Measurements from ENCODE around the gene MEIS2.

MEIS2 gene

DNA sequence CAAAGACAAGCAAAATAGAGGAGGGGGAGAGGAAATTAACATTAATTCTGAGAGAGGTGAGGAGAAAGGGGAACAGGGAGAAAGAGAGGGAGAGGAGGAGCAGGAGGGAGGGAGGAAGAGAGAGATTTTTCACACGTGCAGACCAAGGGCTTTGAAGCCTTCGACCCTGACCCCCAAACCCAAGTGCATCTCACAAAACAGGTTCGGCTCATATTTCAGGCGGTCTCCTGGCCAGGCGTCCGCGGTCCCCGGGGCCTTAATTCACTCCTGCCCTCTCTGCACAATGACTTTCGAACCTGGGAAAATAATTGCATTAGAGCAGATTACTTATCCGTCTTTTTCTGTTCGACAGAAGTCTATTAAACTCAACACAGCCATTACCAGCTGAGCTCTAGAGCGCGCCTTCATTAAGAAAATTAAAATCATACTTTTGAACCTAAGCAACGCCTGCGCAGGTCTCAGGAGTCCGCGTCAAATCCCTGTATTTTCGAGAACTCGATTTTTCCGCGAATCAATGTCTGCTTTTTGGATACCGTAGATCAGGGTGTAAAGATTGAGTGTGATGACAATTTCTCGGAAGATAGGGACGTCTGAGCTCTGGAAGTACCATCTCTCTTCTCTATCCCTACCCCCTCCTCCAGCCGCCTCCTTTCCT lies 220.7 kb downstream of the MEIS2 start:
- DNase-seq (ENCODE audit: low spot score) = no peak

DNA sequence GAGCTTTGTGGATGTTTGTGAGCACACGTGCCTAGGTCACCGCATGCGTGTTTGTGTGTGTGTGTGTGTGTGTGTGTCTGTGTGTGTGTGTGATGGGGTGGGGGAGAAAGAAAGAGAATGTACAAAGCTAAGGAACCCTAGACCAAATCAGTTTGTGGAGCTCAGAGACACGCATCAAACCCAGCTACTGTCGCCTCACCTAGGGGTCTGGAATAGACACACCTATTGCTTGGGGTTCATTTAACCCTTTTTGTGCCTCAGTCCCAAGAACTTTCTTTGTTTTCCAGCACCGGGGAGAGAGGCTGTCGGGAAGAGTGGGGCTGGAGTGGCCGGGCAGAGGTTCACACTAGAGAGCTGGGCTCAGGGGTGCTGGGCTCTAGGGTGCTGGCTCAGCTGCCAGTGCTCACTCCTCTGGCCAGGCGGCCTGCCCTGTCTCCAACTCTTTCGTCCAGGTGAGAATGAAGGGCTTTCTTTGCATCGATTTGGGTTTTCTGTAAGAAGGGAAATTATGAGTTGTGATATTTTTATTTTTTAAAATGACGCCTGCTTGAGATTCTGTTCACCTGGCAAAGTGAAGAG lies 221.6 kb downstream of the MEIS2 start:
- no peak for DNase-seq (ENCODE audit: low spot score)

DNA sequence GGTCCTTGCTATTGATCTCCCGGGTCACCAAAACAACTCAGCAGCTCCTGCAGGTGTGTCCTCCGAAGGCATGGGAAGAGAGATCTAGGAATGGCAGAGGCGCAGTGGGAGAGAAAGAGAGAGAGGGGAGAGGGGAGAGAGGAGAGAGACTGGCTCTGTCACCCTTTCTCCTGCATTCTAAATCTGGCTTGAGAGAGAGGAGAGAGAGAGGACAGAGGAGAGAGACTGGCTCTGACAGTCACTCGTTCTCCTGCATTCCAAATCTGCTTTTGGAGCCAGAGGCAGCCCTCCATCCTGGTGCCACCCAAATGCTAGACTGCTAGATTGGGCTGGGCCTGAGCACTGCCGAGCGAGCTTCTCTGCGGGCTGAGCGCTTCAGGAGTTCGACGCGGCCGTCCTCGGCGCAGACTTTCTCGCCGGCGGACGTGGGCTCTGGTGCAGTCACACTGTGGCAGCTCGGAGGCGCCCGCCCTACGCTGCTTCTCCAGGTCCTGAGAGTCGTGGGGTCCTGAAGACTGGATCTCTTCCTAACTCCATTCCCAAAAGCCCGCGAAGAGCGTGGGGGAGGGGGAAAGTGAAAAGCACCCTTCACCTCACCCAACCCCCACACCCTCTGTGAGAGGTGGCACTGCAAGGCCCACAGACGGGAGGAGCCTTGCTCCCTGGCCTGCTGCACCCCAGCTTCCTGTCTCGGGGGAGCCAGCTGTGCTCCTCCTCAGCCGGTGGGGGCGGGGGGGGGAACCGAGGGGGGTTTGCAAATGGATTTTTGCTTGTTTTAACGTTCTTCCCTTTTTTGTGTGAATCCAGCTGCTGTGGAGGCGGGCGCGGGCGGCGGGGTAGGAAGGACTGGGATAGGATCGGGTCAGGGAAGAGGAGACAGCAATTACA lies 222.3 kb downstream of the MEIS2 start:
- no peak for DNase-seq (ENCODE audit: low spot score)

DNA sequence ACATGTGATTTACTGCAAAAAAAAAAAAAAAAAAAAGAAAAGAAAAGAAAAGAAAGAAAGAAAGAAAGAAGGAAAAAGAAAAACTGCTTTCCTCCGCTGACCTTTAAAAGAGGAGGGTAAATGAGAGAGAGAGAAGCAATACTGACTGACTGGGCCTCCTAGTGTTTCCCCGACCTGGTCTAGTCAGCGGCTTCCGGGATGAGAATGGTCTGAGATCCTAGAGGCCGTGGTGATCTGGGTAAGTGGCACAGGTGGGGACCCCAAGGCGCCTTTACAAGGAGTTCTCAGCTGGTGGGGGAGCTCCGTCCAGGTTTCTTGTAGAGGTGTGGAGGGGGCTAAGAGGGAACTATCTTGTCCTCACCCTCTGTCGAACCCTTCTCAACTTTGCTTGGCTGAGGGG lies 223.1 kb downstream of the MEIS2 start:
- no peak for DNase-seq (ENCODE audit: low spot score)

DNA sequence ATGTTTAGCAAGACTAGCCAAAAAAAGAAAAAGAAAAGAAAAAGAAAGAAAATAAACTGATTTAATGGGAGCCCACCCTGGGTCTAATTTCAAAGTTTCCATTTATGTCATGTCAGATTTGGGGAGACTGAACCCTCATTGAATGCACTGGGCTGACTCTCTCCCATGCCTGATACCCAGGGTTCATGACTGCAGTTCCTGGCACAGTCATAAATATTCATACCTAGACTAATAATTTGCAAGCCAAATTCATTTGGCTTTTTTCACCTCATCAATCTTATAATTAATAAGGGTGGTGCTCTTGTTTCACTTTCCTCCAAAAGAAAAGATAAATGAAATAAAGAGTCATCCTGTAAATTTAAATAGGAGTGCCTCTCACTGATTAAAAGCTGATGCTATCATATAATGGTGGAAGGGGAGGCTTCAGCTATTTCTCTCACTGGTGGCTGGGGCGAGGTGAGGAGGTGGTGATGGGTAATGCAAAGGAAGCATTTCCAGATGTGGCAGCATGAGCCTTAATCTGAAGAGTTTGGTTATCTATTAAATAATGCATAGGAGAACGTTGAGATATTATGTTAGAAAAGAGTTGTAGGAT lies 224.5 kb downstream of the MEIS2 start:
- no peak for DNase-seq (ENCODE audit: low spot score)

DNA sequence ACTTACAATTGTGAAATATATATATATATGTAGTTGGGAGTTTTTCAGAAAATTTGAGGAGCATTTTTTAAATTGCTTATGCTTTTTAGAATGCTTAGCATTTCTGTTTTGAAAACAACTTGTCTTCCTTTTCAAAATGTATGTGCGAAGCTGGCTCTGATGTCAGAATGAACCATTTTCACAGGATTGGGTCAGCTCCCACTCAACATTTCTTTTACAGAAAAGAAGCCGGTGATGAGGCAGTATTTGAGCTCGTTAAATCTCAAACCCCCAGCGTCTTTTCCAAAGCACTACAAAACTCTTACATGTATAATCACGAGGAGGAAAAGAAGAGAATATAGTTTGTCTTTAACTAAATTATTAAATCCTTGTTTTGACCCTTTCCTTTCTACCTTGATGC lies 225.4 kb downstream of the MEIS2 start:
- no peak for DNase-seq (ENCODE audit: low spot score)

DNA sequence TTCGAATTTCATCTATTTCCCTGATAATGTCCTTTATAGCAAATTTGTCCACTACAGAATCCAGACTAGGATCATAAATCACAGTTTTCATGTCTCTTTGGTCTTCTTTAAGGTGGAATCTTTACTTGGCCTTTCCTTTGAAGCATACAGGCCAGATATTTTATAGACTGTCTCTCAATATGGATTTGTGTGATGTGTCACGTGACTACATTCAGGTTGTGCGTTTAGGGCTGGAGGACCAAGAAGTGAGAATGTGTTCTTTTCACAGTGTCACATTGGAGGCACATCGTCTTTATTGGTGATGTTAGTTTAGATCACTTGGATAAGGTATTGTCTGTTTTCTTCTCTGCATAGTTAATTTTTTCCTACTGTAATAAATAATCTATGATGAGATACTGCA lies 232.9 kb downstream of the MEIS2 start:
- no peak for DNase-seq (ENCODE audit: low spot score)

DNA sequence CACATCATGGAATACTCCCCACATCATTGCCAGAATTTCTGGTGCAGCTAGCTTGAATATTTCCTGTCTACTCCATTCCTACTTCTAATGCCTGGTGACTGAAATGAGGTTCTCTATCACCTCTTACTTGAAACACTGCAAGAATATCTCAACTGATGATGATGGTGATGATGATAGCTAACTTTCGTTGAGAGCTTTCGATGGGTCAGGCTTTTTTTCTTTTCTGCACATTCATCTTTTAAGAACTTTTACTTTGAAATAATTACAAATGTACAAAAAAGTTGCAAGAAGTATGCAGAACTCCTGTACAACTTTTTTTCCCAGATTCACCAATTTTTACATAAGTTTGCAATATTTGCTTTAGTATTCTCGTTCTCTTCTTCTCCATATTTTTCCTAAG lies 233.5 kb downstream of the MEIS2 start:
- no peak for DNase-seq (ENCODE audit: low spot score)

DNA sequence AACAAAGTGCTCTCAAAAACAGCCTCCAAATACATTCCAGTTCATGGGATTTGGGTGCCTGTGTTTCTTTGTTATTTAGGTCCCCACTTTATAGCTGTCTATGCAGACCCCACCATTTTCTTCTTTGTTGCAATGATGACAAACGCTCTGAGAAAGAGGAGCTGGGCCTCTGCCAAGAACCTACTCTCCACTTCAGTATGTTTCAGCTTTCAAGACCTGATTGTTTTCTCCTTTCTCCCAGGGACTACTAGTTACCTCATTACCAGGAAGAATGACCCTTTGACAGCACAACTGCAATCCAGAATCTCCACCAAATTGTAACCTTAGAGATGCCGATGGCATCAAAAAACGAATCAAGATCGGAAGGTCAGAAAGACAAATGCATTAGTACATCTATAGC lies 236.8 kb downstream of the MEIS2 start:
- no peak for DNase-seq (ENCODE audit: low spot score)

DNA sequence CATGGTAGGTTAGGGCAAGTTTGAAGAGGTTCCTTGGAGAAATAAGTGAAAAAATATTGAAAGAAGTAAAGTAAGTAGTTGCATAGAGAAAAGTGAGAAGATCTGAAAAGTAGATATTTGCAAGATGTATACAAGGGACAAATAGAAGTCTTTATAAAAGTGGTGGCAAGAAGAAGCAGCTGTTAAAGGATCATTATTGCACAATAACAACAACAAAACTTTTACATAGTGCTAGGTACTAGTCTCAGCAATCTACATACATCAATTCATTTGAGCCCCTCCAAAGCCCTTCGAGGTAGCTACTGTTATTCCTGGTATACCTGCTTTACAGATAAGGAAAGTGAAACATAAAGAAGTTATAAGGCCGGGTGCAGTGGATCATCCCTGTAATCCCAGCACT lies 239.6 kb downstream of the MEIS2 start:
- no peak for DNase-seq (ENCODE audit: low spot score)

DNA sequence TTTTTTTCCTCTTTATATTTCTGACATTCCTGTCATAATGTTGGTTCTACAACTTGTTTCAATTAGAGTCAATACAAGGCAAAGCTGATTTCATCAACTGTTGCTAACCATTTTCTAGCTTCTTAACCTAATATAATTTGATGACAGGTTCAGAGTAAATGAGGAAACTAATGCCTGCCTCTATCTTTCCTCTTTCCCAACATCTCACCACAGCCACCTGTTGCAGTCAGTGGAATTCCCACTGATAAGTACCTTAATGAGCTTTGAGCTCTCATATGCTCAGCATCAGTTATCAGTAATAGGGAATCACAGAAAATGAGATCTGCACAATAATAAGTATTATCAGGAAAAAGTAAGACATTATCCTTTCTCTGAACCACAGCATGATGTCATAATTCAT lies 241.9 kb downstream of the MEIS2 start:
- DNase-seq (ENCODE audit: low spot score) = no peak

DNA sequence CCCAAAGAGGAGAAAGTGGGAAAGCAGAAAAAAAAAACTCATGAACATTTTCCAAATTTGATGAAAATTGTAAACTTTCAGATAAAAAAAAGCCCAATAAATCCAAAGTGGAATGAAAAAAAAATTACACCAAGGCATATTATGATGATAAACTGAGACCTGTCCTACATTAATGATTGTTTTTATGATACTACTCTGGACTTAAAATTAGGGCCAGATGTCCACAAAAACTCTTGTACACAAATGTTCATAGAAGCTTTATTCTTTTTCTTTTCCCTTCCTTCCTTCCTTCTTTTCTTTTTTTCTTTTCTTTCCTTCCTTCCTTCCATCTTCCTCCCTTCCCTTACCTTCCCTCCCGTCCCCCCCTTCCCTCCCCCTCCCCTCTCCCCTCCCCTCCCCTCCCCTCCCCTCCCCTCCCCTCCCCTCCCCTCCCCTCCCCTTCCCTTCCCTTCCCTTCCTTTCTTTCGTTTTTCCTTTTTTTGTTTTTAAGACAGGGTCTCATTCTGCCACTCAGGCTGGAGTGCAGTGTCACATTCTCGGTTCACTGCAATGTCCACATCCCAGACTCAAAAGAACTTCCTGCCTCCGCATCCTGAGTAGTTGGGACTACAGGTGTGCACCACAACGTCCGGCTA lies 243.9 kb downstream of the MEIS2 start:
- no peak for DNase-seq (ENCODE audit: low spot score)

DNA sequence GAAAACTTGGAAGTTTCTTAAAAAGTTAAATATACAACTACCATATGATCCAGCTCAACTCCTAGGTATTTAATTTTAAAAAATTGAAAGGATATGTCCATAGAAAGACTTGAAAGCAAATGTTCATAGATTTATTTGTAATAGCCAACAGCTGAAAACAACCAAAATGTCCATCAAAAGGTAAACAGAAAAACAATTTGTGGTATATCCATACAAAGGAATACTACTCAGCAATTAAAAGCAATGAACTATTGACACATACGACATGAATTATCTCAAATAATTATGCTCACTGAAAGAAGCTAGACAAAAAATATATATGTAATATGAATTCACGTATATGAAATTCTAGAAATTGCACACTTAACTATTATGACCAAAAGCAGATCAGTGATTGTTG lies 249.5 kb downstream of the MEIS2 start:
- DNase-seq (ENCODE audit: low spot score) = no peak

DNA sequence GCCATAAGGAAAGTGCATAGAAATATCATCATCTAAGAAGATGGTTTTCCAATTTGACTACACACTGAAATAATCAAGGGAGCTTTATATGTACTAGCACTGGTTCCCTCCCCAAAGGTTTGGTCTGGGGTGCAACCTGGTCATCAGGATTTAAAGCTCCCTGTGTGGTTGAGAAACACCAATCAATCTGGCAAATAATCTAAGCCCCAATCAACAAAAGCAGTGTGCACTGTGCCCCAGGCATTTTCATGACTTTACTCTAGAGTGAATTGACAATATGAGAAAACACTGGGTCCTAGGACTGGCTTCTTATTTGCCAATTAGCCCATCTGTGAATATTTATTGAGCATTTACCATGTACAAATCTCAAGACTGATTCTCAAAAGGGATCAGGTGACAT lies 255.1 kb downstream of the MEIS2 start:
- no peak for DNase-seq (ENCODE audit: low spot score)

DNA sequence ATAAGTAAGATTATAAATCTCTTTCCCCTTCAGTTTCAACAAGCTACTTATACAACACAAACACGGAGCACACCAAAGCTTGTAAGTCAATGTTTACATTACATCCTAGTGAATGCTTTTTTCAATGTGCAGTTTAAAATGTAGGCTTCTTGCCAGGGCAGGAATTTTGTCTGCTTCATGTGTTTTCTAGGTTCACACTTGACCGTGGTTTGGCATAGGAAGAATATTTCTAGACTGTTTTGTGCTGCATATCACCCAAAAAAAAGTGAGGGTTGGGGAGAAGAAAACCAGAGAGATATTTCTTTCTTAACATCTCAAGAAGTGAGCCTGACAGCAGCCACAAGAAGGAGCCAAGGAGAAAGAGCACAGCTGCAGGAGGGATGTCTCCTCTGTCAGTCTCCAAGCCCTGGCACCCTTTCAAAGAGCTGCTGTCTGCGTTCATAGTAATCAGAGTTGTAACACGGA lies 255.8 kb downstream of the MEIS2 start:
- DNase-seq (ENCODE audit: low spot score) = no peak

DNA sequence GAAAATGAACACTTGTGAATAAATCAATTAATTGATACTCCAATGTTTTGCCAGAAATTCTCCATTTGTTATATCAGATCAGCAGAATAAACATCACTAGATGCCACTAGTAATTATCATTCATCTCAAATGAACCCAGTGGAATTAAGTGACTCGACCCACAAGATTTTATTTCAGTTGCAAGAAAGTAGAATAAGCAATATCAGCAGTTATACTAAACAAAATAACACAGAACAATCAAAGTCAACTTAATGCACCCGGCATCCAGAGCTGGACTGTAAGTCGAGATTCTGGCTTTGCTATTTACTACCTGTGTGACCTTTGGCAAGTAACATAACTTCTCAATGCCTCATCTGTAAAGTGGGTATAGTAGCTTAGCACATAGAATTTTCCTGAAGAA lies 256.5 kb downstream of the MEIS2 start:
- DNase-seq (ENCODE audit: low spot score) = no peak

DNA sequence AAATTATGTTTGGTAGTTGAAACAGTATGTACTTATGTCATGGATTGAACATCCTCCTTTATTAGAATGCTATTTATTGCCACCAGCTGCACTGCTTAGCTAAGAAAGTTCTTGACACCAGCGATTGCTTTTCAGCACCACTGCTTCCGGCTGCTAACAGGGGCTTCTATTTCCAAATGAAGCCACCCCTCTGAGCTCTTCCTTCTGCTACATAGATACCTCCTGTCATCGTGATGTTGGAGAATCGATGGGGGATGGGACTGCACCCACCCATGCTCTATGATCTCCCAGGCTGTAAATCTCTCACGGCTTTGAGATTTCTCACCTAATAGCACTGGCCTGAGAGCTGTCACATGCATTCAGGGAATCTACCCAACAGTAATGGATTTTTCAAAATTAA lies 259.2 kb downstream of the MEIS2 start:
- no peak for DNase-seq (ENCODE audit: low spot score)
